ENCODE data around the gene TMEM209. TPM values are rescaled to one million over a fixed set of nuclear protein-coding genes. Genes with fewer than 3 reads are reported as not detected.
"Not testable (repeated sequence)": the region's sequence is repeated elsewhere in the genome, so short reads cannot be mapped to it uniquely, and the experiment has no call there.

The TMEM209 gene
- total and polyA plus RNA-seq, 4 donors = 4.5 to 10.1 (median 9.0) TPM

DNA sequence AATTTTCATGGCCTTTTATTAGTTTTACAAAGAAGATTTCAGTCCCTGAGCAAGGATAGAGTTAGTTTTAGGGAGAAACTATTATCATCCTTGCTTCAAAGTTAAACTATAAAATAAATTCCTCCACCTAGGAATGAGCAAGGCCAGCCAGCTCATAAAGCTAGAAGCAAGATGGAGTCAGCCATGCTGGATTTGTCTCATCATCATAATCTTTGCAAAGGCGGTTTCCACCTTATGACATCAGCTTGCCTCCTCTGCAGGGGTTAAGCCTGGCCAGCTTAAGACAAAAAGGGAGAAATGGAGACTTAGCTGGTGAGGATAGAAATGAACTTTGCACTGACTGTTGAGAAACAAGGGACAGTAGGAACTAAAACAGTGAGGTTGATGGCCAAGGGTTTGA, 21.1 kb upstream of the TMEM209 start:
- Histone ChIP-seq H3K27ac (ENCODE audit: low read depth in 1 of 2, low read length in 2 of 2) (no peak overlapping the region), H3K9me3 (ENCODE audit: control insufficient read depth in 4 of 4, low read length in 3 of 4) (no peaks in the 10 kb centered on the region), H3K36me3 (ENCODE audit: control insufficient read depth in 4 of 4, insufficient read depth in 3 of 4, low read depth in 1 of 4, low read length in 3 of 4) (no peaks in the 10 kb centered on the region), H3K4me1 (ENCODE audit: control insufficient read depth in 4 of 4, insufficient read depth in 4 of 4, low read length in 3 of 4) (no peaks in the 10 kb centered on the region), H3K9ac (ENCODE audit: low read depth in 1 of 2, low read length in 2 of 2) (no peak overlapping the region), H3K4me3 (ENCODE audit: low read depth in 1 of 3, low read length in 3 of 3) (no peak overlapping the region), H3K27me3 (ENCODE audit: control insufficient read depth in 4 of 4, insufficient read depth in 4 of 4, low read length in 3 of 4) (no peaks in the 10 kb centered on the region)
- no peak for DNase-seq (ENCODE audit: low spot score)
- TF ChIP-seq SP1 (IDR thresholded peaks at IDR 0.05) = no peak
- TF ChIP-seq FOXA1 (IDR thresholded peaks at IDR 0.05) = no peak
- TF ChIP-seq, protein P1, sequence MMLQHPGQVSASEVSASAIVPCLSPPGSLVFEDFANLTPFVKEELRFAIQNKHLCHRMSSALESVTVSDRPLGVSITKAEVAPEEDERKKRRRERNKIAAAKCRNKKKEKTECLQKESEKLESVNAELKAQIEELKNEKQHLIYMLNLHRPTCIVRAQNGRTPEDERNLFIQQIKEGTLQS (IDR thresholded peaks at IDR 0.05) = no peak
- TF ChIP-seq FOXA2 (IDR thresholded peaks at IDR 0.05) = no peak
- TF ChIP-seq, protein P2, sequence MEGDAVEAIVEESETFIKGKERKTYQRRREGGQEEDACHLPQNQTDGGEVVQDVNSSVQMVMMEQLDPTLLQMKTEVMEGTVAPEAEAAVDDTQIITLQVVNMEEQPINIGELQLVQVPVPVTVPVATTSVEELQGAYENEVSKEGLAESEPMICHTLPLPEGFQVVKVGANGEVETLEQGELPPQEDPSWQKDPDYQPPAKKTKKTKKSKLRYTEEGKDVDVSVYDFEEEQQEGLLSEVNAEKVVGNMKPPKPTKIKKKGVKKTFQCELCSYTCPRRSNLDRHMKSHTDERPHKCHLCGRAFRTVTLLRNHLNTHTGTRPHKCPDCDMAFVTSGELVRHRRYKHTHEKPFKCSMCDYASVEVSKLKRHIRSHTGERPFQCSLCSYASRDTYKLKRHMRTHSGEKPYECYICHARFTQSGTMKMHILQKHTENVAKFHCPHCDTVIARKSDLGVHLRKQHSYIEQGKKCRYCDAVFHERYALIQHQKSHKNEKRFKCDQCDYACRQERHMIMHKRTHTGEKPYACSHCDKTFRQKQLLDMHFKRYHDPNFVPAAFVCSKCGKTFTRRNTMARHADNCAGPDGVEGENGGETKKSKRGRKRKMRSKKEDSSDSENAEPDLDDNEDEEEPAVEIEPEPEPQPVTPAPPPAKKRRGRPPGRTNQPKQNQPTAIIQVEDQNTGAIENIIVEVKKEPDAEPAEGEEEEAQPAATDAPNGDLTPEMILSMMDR (IDR thresholded peaks at IDR 0.05; ENCODE audit: low read depth, low read length, missing input control) = no peak
- 94% methylated on average over 1 of the region's 1 CpG for WGBS

DNA sequence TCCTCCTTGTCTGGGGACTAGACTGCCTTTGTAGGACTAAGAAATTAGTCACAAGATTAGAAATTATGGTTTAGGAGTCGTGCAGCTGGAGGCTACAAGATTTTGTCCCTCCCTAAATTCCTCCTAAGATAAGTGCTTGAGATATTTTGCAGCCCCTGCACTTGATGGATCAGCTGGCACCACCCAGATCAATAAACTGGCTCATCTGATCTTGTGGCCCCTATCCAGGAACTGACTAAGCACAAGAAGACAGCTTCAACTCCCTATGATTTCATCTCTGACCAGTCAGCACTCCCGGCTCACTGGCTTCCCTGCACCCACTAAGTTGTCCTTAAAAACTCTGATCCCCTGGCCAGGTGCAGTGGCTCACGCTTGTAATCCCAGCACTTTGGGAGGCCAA, 19.7 kb upstream of the TMEM209 start:
- H3K36me3 ChIP-seq (ENCODE audit: control insufficient read depth in 4 of 4, insufficient read depth in 3 of 4, low read depth in 1 of 4, low read length in 3 of 4); H3K9me3 ChIP-seq (ENCODE audit: control insufficient read depth in 4 of 4, low read length in 3 of 4); H3K4me1 ChIP-seq (ENCODE audit: control insufficient read depth in 4 of 4, insufficient read depth in 4 of 4, low read length in 3 of 4); H3K27me3 ChIP-seq (ENCODE audit: control insufficient read depth in 4 of 4, insufficient read depth in 4 of 4, low read length in 3 of 4); H3K4me3 ChIP-seq (ENCODE audit: low read depth in 1 of 3, low read length in 3 of 3); H3K27ac ChIP-seq (ENCODE audit: low read depth in 1 of 2, low read length in 2 of 2); DNase-seq (ENCODE audit: low spot score); H3K9ac ChIP-seq (ENCODE audit: low read depth in 1 of 2, low read length in 2 of 2): not testable (repeated sequence)
- WGBS = 82% methylated on average over 3 of the region's 3 CpGs

DNA sequence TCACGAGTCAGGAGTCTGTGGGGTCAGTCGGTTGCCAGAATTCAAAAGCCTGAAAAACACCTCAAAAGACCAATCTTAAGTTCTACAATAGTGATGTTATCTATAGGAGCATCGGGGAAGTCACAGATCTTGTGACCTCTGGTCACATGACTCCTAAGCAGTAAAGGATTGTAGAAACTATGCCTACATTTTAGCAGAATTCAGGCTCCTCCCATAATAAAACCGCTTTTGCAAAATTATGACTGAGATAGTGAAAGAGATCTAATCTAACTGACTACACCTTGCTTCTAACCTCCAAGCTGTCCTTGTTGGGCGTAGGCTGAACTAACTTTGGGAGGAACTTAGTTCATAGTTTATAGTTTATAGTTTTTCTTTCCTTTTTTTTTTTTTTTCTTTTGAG, 19.0 kb upstream of the TMEM209 start:
- Histone ChIP-seq H3K27me3 (ENCODE audit: control insufficient read depth in 4 of 4, insufficient read depth in 4 of 4, low read length in 3 of 4) (no peaks in the 10 kb centered on the region), H3K36me3 (ENCODE audit: control insufficient read depth in 4 of 4, insufficient read depth in 3 of 4, low read depth in 1 of 4, low read length in 3 of 4) (no peaks in the 10 kb centered on the region), H3K4me3 (ENCODE audit: low read depth in 1 of 3, low read length in 3 of 3) (no peak overlapping the region), H3K4me1 (ENCODE audit: control insufficient read depth in 4 of 4, insufficient read depth in 4 of 4, low read length in 3 of 4) (no peaks in the 10 kb centered on the region), H3K9ac (ENCODE audit: low read depth in 1 of 2, low read length in 2 of 2) (no peak overlapping the region), H3K27ac (ENCODE audit: low read depth in 1 of 2, low read length in 2 of 2) (no peak overlapping the region), H3K9me3 (ENCODE audit: control insufficient read depth in 4 of 4, low read length in 3 of 4) (no peaks in the 10 kb centered on the region)
- TF ChIP-seq FOXA2 (IDR thresholded peaks at IDR 0.05) (no peak), HNF4A (conservative IDR thresholded peaks at IDR 0.05) (no peak), TAF1 (conservative IDR thresholded peaks at IDR 0.05) (no peak), HNF4G (IDR thresholded peaks at IDR 0.05) (no peak), RAD21 (IDR thresholded peaks at IDR 0.05) (no peak), SP1 (IDR thresholded peaks at IDR 0.05) (no peak), FOXA1 (IDR thresholded peaks at IDR 0.05) (no peak), JUND (IDR thresholded peaks at IDR 0.05) (no peak), EGR1 (IDR thresholded peaks at IDR 0.05; ENCODE audit: low read depth in 2 of 2) (no peak), YY1 (IDR thresholded peaks at IDR 0.05) (no peak), NR2F2 (IDR thresholded peaks at IDR 0.05) (no peak), GABPA (IDR thresholded peaks at IDR 0.05 in 1 of 2, conservative IDR thresholded peaks at IDR 0.05 in 1 of 2) (no peak)
- TF ChIP-seq, protein P3, sequence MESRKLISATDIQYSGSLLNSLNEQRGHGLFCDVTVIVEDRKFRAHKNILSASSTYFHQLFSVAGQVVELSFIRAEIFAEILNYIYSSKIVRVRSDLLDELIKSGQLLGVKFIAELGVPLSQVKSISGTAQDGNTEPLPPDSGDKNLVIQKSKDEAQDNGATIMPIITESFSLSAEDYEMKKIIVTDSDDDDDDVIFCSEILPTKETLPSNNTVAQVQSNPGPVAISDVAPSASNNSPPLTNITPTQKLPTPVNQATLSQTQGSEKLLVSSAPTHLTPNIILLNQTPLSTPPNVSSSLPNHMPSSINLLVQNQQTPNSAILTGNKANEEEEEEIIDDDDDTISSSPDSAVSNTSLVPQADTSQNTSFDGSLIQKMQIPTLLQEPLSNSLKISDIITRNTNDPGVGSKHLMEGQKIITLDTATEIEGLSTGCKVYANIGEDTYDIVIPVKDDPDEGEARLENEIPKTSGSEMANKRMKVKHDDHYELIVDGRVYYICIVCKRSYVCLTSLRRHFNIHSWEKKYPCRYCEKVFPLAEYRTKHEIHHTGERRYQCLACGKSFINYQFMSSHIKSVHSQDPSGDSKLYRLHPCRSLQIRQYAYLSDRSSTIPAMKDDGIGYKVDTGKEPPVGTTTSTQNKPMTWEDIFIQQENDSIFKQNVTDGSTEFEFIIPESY (IDR thresholded peaks at IDR 0.05) = no peak
- TF ChIP-seq, protein P4, sequence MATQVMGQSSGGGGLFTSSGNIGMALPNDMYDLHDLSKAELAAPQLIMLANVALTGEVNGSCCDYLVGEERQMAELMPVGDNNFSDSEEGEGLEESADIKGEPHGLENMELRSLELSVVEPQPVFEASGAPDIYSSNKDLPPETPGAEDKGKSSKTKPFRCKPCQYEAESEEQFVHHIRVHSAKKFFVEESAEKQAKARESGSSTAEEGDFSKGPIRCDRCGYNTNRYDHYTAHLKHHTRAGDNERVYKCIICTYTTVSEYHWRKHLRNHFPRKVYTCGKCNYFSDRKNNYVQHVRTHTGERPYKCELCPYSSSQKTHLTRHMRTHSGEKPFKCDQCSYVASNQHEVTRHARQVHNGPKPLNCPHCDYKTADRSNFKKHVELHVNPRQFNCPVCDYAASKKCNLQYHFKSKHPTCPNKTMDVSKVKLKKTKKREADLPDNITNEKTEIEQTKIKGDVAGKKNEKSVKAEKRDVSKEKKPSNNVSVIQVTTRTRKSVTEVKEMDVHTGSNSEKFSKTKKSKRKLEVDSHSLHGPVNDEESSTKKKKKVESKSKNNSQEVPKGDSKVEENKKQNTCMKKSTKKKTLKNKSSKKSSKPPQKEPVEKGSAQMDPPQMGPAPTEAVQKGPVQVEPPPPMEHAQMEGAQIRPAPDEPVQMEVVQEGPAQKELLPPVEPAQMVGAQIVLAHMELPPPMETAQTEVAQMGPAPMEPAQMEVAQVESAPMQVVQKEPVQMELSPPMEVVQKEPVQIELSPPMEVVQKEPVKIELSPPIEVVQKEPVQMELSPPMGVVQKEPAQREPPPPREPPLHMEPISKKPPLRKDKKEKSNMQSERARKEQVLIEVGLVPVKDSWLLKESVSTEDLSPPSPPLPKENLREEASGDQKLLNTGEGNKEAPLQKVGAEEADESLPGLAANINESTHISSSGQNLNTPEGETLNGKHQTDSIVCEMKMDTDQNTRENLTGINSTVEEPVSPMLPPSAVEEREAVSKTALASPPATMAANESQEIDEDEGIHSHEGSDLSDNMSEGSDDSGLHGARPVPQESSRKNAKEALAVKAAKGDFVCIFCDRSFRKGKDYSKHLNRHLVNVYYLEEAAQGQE (IDR thresholded peaks at IDR 0.05) = no peak
- TF ChIP-seq, protein P5, sequence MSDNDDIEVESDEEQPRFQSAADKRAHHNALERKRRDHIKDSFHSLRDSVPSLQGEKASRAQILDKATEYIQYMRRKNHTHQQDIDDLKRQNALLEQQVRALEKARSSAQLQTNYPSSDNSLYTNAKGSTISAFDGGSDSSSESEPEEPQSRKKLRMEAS (IDR thresholded peaks at IDR 0.05) = no peak
- TF ChIP-seq, protein P1 (IDR thresholded peaks at IDR 0.05) = no peak
- 89% methylated on average over 5 of the region's 5 CpGs for WGBS
- no peak for DNase-seq (ENCODE audit: low spot score)
